Left ventricle myocardium inferior (tissue), 1 donor: ENCODE results near the gene HNRNPUL2. TPM values are rescaled to one million over a fixed set of nuclear protein-coding genes. Genes with fewer than 3 reads are reported as not detected.
"Not testable (repeated sequence)": the region's sequence is repeated elsewhere in the genome, so short reads cannot be mapped to it uniquely, and the experiment has no call there.

Experiments
- DNase-seq: peaks from one replicate; pipeline ENCODE4 v3.0.0-alpha.2; 2020
- H3K27ac ChIP-seq: fragments of 200-600 bp; replicated peaks from 2 replicates; pipeline ENCODE4 v1.8.0; 2021
- H3K27me3 ChIP-seq: fragments of 200-600 bp; 2 replicates; pipeline ENCODE4 v1.8.0; 2021; ENCODE audit warnings: low read depth
- H3K36me3 ChIP-seq: fragments of 200-600 bp; 2 replicates; pipeline ENCODE4 v1.8.0; 2021
- H3K4me1 ChIP-seq: fragments of 200-600 bp; 2 replicates; pipeline ENCODE4 v1.8.0; 2021
- H3K4me3 ChIP-seq: fragments of 200-600 bp; 2 replicates; pipeline ENCODE4 v1.8.0; 2021; ENCODE audit warnings: mild to moderate bottlenecking, moderate library complexity
- H3K9me3 ChIP-seq: fragments of 200-600 bp; replicated peaks from 2 replicates; pipeline ENCODE4 v1.8.0; 2021
- intact Hi-C: fragments of 100-400 bp; cut with micrococcal nuclease; formaldehyde crosslinking; loops from one replicate; pipeline ENCODE4 v1.11.0; 2022
- long read RNA-seq: library from polyadenylated mRNA; unstranded; transcript quantifications from one replicate; pipeline ENCODE4 v2.0.0, GENCODE V29; 2021
- total RNA-seq: library from RNA; stranded (reverse); fragmentation: NEBNext Ultra II Directional; extraction: Animal tissue kit (Norgen Biotek cat#: 25700); gene quantifications from one replicate; pipeline ENCODE4 v1.2.1, GENCODE V29; 2021
- TF ChIP-seq, protein P1 (sequence below): fragments of 200-600 bp; IDR thresholded peaks from 2 replicates; pipeline ENCODE4 v1.8.0; 2021; ENCODE audit warnings: antibody characterized with exemption, mild to moderate bottlenecking, borderline replicate concordance
- donor health status: DM: no; HTN: yes; CAD: no; lungs with severe emphysema.

Gene HNRNPUL2
- 37.6 TPM for total RNA-seq
- long read RNA-seq, partial matches to known transcripts: 1 of 6 reads
- long read RNA-seq, other reads (novel, unspliced or antisense): 5 of 6 reads

GRCh38 chr11:62727165-62727871 lies at the start of gene HNRNPUL2:
TSS of gene HNRNPUL2 (minus strand) at chr11:62727457. CDS start at chr11:62727156, 301 bp downstream.
- no peaks in the 10 kb centered on the region for H3K27me3 ChIP-seq
- intact Hi-C loops: loop anchor here (10.0 kb wide), 1 partner anchor 107 kb away; the partner anchor contains the start of genes STX5, TEX54 and WDR74
- H3K36me3 ChIP-seq: peaks cover 30% of the 10 kb centered on the region
- peaks cover 86% of the 10 kb centered on the region for H3K4me1 ChIP-seq
- H3K4me3 ChIP-seq: peak within 1 kb of the TSS; percentile 91
- TF ChIP-seq, protein P1, sequence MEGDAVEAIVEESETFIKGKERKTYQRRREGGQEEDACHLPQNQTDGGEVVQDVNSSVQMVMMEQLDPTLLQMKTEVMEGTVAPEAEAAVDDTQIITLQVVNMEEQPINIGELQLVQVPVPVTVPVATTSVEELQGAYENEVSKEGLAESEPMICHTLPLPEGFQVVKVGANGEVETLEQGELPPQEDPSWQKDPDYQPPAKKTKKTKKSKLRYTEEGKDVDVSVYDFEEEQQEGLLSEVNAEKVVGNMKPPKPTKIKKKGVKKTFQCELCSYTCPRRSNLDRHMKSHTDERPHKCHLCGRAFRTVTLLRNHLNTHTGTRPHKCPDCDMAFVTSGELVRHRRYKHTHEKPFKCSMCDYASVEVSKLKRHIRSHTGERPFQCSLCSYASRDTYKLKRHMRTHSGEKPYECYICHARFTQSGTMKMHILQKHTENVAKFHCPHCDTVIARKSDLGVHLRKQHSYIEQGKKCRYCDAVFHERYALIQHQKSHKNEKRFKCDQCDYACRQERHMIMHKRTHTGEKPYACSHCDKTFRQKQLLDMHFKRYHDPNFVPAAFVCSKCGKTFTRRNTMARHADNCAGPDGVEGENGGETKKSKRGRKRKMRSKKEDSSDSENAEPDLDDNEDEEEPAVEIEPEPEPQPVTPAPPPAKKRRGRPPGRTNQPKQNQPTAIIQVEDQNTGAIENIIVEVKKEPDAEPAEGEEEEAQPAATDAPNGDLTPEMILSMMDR: no peak
- no peaks in the 10 kb centered on the region for H3K9me3 ChIP-seq
- H3K27ac ChIP-seq: peak within 1 kb of the TSS; percentile 95
- DNase-seq: peak; percentile 99

DNA sequence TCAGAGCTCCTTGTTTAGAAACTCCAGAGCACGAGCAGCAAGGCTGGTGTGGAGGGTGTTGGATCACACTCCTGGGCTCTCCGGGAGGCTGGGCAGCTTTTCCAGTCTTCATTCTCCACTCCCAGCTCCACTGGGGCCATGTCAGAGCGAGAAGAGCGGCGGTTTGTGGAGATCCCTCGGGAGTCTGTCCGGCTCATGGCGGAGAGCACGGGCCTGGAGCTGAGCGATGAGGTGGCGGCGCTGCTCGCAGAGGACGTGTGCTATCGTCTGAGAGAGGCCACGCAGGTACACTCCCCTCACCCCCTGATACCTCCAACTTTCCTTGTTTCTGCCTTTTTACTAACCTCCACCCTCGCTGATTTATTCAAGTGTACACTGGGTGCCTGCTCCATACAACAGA lies 48.4 kb upstream of the HNRNPUL2 start:
- peaks cover 44% of the 10 kb centered on the region for H3K36me3 ChIP-seq
- intact Hi-C loops: no loop called here
- TF ChIP-seq, protein P1: no peak
- H3K4me1 ChIP-seq: peaks cover 17% of the 10 kb centered on the region
- DNase-seq: no peak
- no peak overlapping the region for H3K4me3 ChIP-seq
- no peaks in the 10 kb centered on the region for H3K27me3 ChIP-seq
- H3K9me3 ChIP-seq: no peaks in the 10 kb centered on the region
- no peak overlapping the region for H3K27ac ChIP-seq

GRCh38 chr11:62774407-62774806 lies 47.1 kb upstream of the HNRNPUL2 start:
- intact Hi-C loops: no loop called here
- DNase-seq: no peak
- H3K4me1 ChIP-seq: peaks cover 29% of the 10 kb centered on the region

DNA sequence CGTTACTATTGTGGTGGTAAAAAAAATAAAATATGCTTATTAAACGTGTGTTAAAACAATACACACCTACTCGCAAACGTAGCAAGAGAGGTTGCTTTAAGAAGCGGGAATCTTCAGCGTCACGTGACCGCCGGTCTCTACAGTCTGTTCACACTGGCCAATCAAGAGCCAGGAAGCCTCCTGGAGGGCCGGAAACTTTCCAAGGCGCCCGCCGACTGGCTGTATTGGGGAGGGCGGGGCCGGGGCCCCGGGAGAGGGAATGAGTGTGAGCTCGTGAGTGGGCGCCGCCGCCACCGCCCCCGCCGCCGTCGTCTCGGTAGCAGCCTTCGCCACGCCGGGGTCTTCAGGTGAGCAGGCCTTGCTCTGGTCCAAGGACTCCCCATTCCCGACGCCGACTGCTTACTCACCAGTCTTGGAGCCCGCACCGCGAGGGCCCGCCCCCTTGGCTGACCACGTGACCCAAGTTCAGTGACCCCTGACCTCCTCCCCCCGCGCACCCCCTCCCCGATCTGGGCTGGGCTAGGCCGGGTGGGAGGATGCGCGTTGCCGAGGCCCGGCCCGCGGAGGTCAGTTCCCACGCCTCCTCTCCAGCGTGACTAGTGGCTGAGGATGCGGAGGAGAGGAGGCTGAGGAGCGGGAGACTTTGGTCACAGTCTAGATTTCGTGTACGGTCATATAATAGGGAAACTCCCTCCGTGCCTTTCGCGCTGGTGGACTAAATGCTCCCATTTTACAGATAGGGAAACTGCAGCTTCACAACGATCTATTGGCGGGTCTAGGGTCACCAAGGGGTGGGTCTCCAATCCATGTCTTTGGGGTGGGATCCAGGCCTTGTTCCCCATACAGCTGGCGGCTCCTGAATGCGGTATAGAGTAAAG lies 44.1 kb upstream of the HNRNPUL2 start, which contains the start of gene TAF6L:
TAF6L (plus strand) TSS at position 253 of the 878 bp plus-strand sequence. CDS start 4,388 bp downstream, outside the sequence.
- H3K4me3 ChIP-seq: peak within 1 kb of the TSS; percentile 73
- H3K27me3 ChIP-seq: no peaks in the 10 kb centered on the region
- intact Hi-C loops: no loop called here
- H3K27ac ChIP-seq: peak within 1 kb of the TSS; percentile 93
- H3K36me3 ChIP-seq: peaks cover 22% of the 10 kb centered on the region
- peaks cover 29% of the 10 kb centered on the region for H3K4me1 ChIP-seq
- TF ChIP-seq, protein P1: no peak
- peak; percentile 98 for DNase-seq
- H3K9me3 ChIP-seq: no peaks in the 10 kb centered on the region

More at GRCh38 chr11:62774407-62774806, 47.1 kb upstream of the HNRNPUL2 start:
- Histone ChIP-seq H3K36me3 (peaks cover 38% of the 10 kb centered on the region), H3K27ac (no peak overlapping the region), H3K4me3 (no peak overlapping the region), H3K27me3 (no peaks in the 10 kb centered on the region), H3K9me3 (no peaks in the 10 kb centered on the region)
- TF ChIP-seq, protein P1: no peak

GRCh38 chr11:62770778-62771143 lies 43.5 kb upstream of the HNRNPUL2 start:
- peaks cover 29% of the 10 kb centered on the region for H3K4me1 ChIP-seq
- DNase-seq: no peak
- no peaks in the 10 kb centered on the region for H3K9me3 ChIP-seq
- intact Hi-C loops: no loop called here
- peaks cover 22% of the 10 kb centered on the region for H3K36me3 ChIP-seq
- H3K27me3 ChIP-seq: no peaks in the 10 kb centered on the region
- peak overlapping the region; percentile 93 for H3K27ac ChIP-seq
- H3K4me3 ChIP-seq: peak overlapping the region; percentile 73
- TF ChIP-seq, protein P1: no peak

DNA sequence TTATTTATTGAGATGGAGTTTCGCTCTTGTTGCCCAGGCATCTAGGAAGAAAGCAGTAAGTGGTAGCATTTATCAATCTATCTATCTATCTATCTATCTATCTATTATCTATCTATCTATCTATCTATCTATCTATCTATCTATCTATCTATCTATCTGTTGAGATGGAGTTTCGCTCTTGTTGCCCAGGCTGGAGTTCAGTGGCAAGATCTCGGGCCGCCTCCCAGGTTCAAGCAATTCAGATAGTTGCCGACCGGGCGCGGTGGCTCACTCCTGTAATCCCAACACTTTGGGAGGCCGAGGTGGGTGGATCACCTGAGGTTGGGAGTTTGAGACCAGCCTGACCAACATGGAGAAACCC lies 33.6 kb upstream of the HNRNPUL2 start:
- peak overlapping the region; percentile 86 for H3K27ac ChIP-seq
- peak overlapping the region; percentile 93 for H3K4me3 ChIP-seq
- H3K27me3 ChIP-seq: not testable (repeated sequence)

More for the DNA sequence above, 33.6 kb upstream of the HNRNPUL2 start:
- intact Hi-C loops, H3K9me3 ChIP-seq, DNase-seq: not testable (repeated sequence)
- Histone ChIP-seq H3K4me1 (peaks cover 26% of the 10 kb centered on the region), H3K36me3 (peaks cover 11% of the 10 kb centered on the region)
